GM21360 (cell line): ENCODE measurements around the gene CHD9NB.
"Not testable (repeated sequence)": the region's sequence is repeated elsewhere in the genome, so short reads cannot be mapped to it uniquely, and the experiment has no call there.

Experiments
- ATAC-seq: cut with Tn5 transposase; IDR thresholded peaks from one replicate; pipeline ENCODE4 v1.9.1; 2021; ENCODE audit warnings: mild to moderate bottlenecking, moderate library complexity; ENCODE audit not compliant: unreplicated experiment

CHD9NB gene

DNA sequence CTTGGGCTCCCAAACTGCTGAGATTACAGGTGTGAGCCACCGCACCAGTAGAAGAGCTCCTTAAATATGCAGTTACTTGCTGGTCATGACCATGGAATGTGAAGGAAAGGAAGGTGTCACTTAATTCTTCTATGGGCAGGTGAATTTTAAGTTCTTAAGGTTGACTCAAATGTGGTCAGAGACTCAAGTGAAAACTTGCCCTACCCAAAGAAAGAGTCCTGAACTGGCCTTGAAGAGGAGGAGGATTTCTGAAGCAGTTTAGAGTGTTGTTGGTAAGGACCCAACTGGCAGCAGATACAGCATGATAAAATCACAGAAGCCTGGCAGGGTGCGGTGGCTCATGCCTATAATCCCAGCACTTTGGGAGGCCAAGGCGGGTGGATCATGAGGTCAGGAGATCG, 31.4 kb upstream of the CHD9NB start:
- no peak for ATAC-seq

DNA sequence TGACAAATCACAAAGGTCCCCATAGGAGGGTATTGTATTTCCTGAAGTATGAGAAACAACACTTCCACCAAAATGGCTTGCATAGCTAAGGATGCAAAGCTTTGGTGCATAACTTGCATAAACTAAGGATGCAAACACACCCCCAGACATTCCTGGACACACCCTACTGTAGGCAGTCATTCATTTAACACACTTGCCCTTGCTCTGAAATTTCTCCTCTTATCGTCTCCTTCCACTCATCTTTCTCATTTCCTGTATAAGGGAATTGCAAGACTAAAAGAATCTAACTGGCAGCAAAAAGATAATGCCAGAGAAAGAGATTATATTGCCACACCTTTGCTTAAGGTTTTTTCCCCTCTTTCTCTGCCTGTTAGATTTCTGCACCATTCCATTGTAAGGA, 30.4 kb upstream of the CHD9NB start:
- ATAC-seq: no peak

DNA sequence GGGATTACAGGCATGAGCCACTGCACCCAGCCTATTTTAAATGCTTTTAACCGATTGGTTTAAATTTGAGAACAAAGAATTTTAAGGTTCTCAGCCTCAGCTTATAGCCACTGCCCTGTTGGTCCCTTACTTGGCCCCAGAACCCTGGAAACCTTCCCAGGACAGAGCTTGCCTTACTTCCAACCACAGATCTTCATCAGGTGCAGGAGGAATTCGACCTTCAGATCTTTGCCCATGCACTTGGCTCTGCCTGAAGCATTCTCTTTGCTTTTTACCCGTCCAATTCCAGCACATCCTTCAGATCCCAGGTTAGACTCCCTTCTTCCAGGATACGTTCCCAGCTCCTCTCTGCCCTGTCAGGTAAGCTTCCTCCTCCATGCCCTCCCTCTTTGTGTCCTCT, 29.8 kb upstream of the CHD9NB start:
- ATAC-seq: no peak

DNA sequence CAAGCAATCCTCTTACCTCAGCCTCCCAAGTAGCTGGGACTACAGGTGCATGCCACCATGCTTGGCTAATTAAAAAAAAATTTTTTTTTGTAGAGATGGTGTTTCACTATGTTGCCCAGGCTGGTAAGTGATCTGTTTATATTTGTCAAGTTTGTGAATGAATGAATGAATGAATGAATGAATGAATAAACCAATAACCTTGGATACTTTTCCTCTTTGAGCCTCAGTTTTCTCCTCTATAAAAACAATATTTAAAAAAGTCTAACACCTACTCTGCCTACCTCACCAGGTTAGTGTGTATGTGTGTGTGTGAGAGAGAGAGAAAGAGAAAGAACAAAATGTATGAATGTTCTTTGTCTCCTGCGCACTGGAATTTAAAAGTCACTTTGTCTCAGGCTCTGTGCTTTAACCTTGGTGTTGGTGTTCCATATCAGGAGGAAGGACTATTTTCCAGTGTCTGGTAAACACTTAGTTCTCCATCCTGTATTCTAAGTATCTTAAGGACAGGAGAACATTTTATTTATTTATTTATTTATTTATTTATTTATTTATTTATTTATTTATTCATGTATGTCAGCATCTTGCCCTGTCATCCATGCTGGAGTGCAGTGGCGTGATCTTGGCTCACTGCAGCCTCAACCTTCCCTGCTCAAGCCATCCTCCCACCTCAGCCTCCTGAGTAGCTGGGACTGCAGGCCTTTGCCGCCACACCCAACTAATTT, 29.1 kb upstream of the CHD9NB start:
- no peak for ATAC-seq

- no peak for ATAC-seq
These were observed 28.3 kb upstream of the CHD9NB start for GRCh38 chr16:53081032-53081424.

DNA sequence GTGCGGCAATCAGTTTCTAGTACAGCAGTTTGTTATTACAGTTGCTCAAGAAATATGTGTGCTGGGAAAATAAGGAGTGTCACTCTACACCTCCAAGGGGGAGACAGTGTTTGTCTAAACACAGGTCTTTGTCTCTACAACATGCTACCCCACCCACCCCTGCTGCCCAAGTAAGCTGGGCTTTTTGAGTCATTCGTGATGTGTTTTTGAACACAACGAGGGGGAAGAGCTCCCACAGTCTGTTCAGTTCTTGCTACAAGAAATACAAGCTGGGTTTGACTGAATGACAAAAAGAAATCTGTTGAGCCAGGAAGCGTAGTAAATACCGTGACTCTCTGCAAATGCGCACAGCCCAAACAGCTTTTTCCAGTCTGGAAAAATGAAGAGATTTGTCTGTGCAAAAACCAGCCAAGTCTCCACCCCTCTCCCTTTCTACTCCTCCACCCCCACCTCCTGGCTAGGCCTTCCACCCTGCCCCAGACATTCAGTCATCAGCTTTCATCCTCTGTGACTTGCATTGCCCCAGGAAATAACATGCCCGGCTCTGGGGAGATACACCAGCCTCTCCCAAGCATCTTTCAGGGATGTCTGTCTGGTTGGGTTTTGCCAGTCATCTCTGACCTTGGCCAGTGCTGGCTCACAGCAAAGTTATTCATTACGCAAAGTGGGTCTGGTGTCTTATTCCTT, 27.8 kb upstream of the CHD9NB start:
- ATAC-seq: no peak

DNA sequence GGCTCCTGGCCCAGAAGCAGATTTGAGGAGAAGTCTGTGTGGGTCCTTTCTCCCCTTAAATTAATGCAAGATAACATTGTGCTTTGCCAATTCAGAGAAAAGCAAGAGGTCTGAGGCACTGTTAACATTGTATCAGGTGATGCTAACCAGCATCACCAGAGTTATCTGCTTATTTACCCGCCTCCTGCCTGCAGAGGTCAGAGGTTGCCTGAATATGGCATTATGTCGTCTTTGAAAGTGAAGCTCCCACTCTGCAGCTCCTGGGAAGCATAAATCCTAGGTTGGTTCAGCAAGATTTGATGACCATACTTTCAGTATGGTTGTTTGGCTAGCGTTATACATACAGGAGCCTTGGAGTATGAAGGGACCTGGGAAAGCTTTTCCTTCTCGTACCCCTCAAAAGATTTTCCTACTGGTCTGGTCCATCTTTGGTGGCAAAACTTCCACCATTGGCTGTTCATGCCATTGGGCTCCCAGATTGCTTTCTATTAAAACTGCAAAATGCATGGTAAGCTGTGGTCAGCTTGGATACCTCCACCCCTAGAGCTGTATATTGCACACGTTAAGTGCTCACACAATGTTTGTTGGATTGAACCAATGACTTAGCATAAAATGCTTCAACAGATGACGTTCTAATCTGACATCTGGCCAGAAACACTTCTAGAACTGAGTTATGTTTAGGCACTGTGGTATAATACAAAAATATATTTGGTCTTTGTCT, 26.2 kb upstream of the CHD9NB start:
- no peak for ATAC-seq

GRCh38 chr16:53078247-53078646, 25.6 kb upstream of the CHD9NB start:
- no peak for ATAC-seq

DNA sequence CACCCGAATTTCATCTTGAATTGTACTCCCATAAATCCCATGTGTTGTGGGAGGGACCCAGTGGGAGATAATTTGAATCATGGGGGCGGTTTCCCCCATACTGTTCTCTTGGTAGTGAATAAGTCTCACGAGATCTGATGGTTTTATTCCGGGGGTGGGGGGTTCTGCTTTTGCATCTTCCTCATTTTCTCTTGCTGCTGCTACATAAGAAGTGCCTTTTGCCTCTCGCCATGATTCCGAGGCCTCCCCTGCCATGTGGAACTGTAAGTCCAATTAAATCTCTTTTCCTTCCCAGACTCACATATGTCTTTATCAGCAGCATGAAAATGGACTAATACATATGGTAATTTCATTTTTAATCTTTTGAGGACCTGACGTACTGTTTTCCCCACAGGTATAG, 22.8 kb upstream of the CHD9NB start:
- ATAC-seq: not testable (repeated sequence)

- ATAC-seq: not testable (repeated sequence)
These were observed 21.6 kb upstream of the CHD9NB start for GRCh38 chr16:53074296-53074695.

DNA sequence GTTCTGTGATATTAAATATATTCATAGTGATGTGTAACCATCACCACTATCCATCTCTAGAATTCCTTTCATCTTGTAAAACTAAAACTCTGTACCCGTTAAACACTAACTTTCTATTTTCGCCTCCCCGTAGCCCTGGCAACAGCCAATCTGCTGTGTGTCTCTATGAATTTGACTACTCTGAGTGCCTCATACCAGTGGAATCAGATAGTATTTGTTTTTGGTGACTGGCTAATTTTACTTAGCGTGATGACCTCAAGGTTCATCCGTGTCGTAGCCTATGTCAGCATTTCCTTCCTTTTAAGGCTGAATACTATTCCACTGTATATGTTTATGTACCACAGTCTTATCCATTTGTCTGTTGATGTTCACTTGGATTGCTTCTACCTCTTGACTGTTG, 20.3 kb upstream of the CHD9NB start:
- ATAC-seq: no peak

- peak; percentile 53 for ATAC-seq
These were observed 19.1 kb upstream of the CHD9NB start for GRCh38 chr16:53071748-53072301.

- no peak for ATAC-seq
These were observed 17.1 kb upstream of the CHD9NB start for GRCh38 chr16:53069772-53070171.

DNA sequence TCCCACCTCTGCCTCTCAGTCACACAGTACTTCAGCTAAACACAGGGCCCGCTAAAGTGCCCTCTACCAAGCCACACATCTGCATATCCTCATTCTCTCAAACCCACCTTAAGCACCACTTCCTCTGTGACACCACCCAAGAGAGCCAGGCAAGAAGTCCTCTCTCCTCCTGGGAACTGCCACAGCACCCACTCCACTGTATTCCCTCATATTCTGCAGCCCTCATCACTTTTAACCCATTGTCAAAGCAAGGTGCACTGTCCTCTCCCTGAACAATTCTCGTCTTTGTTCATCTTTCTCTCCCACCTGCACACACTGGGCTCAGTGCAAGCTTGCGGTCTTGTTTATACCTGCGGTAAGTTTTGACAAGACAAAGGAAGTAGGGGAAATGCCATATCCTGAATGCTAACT, 15.7 kb upstream of the CHD9NB start:
- ATAC-seq: peak; percentile 32

DNA sequence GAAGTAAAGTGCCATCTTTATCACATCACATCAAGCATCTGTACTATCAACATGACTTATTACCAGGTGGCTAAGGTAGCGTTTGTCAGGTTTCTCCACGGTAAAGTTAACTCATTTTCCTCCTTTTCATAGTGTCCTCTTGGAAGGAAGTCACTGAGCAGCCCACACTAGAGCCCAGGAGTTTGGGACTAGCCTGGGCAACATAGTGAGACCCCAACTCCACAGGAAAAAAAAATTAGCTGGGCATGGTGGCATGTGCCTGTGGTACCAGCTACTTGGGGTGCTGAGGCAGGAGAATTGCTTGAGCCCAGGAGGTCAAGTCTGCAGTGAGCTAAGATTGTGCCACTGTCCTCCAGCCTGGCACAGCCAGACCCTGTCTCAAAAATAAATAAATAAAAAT, 15.0 kb upstream of the CHD9NB start:
- no peak for ATAC-seq

GRCh38 chr16:53065461-53066061, 12.9 kb upstream of the CHD9NB start:
- no peak for ATAC-seq

DNA sequence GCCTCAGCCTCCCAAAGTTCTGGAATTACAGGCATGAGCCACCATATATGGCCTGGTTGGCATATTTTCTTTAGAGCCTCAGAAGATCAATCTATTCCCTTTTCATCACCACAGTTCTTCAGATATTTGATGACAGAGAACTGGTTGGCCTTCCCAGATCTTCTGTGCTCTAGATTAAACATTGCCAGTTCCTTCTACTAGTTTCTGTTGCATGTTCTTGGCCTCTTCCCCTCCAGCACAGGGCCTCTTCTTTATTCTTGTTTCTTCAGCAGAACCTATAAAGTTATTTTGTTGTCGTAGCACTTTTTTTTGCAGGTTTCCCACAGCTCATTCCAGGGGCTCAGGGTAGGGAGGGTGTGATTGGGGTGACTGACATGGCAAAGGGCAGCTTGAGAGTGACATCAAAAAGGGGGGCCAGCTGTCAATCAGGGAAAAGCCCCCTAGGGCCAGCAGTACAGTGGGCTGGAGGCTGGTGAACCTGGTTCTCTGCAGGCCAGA, 11.4 kb upstream of the CHD9NB start:
- no peak for ATAC-seq

- ATAC-seq: peak; percentile 81
These were observed 9.0 kb upstream of the CHD9NB start for GRCh38 chr16:53061701-53062159.

- ATAC-seq: peak; percentile 33
These were observed 8.6 kb upstream of the CHD9NB start for GRCh38 chr16:53061256-53061655.

DNA sequence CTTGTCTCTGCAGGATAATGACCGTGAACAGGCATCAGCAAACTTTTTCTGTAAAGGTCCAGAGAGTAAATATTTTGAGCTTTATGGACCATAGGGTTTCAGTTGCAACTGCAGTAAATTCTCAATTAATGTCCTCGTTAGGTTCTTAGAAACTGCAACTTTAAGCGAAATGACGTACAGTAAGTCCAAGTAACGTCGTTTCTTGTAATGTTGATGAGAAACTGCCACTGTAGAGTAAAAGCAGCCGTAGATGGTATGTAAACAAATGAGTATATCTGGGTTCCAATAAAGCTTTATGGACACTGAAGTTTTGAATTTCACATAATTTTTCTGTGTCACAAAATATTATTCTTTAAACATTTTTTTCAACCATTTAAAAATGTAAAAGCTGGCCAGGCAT, 7.0 kb upstream of the CHD9NB start:
- ATAC-seq: no peak

- no peak for ATAC-seq
These were observed 6.2 kb upstream of the CHD9NB start for GRCh38 chr16:53058882-53059281.
